AG09309 (cell line): ENCODE data around the gene VTCN1.

Experiments
- DNase-seq: peaks from one replicate; pipeline ENCODE4 v3.0.0-alpha.2; 2010; ENCODE audit warnings: low read depth
- H3K4me3 ChIP-seq: 2 replicates; pipeline ENCODE4 v1.5.1; 2011; ENCODE audit warnings: mild to moderate bottlenecking, low read depth, low read length, moderate library complexity; ENCODE audit not compliant: control insufficient read depth
- CTCF ChIP-seq: IDR thresholded peaks from 2 replicates; pipeline ENCODE4 v1.5.1; 2011; ENCODE audit warnings: mild to moderate bottlenecking, low read depth, low read length, inconsistent platforms; ENCODE audit not compliant: insufficient read depth, control insufficient read depth; ENCODE audit errors: missing control alignments

VTCN1 gene

DNA sequence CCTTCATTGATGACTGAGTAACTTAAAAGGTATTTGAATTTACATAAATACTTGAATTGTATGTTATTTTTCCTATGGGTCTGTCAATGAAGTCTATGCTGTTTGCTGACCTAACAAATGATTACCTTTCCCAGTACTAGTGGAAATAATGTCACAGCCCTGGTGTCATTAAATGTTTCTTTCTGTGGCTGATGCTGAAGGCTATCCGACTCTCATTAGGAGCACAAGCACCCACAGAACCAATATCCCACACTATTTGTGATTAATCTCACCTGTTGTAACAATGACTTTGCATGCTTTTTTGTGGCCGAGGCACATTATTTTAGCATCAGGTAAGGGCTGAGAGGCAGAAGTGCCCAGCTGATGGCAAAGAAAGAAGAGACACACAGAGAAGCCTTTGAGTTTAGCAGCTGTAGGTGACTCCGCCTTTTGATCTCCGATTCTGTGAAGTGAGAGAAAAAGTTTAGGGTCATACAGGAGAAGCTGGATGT lies 63.3 kb downstream of the VTCN1 start:
- no peak for DNase-seq
- no peak for TF ChIP-seq CTCF
- no peak overlapping the region for H3K4me3 ChIP-seq

GRCh38 chr1:117146575-117147340 lies 64.0 kb downstream of the VTCN1 start:
- H3K4me3 ChIP-seq = no peak overlapping the region
- TF ChIP-seq CTCF = no peak
- DNase-seq = peak; percentile 78

DNA sequence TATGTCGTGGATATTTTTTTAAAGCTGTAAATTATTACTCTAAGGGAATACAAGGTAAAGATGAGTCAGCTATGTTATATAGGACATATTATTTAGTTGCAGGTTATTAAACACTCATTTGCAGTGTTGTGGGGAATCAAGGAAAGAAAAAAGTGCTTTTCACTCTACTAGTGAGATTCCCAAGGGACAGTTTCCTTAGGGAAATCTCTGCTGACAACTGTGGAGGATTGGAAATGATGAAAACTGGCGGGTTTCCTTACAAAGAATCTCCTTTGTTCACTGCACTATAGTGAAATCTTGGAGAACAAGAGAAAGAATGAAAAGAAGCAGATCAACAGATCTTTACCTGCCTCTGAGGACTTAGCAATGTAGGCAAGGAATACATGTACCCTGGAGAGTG lies 64.7 kb downstream of the VTCN1 start:
- no peak for TF ChIP-seq CTCF
- DNase-seq = no peak
- H3K4me3 ChIP-seq = no peak overlapping the region

GRCh38 chr1:117143871-117144270 lies 66.9 kb downstream of the VTCN1 start:
- TF ChIP-seq CTCF = no peak
- DNase-seq = no peak
- H3K4me3 ChIP-seq = no peak overlapping the region

DNA sequence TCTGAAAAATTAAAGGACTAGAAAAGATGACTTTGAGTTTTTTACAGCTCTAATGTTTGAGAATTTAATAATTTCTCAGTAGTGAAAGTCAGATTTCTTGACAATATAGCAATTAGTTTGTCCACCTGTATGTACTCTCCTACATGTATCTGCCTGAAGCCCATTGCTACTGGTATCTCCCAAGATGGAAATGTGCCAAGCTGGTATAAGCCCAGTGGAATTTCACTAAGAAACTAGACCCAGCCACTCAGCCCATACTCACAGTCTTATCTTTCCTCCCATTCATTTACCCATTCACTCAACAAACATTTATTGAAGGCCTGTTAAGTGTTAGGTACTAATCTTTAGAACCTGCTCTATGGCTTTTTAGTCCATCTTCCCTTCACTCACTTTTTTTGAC lies 67.6 kb downstream of the VTCN1 start:
- TF ChIP-seq CTCF = no peak
- DNase-seq = no peak
- H3K4me3 ChIP-seq = no peak overlapping the region

DNA sequence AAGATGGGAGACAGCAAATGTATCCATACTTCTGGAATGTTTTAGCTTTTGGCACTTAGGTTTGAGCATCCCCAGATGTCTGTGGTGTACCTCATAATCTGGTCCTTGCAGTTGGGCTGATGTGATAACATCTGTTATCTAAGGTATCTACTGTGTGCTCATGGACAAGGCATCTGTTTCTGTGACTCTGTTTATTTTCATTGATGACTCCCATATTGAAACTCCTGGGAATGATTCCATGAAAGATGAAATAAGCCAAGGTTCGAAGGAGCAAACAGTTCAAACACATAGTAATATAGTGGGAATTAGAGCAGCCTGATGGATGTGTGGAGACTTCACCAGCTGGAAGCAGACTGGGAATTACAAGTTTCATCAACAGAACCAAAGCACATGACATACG lies 68.5 kb downstream of the VTCN1 start:
- peak; percentile 32 for DNase-seq

More for the DNA sequence above, 68.5 kb downstream of the VTCN1 start:
- H3K4me3 ChIP-seq = no peak overlapping the region
- TF ChIP-seq CTCF = no peak
